HG03108 (cell line): ENCODE data around the gene STIL.

Source experiments
- ATAC-seq: cut with Tn5 transposase; IDR thresholded peaks from one replicate; pipeline ENCODE4 v1.9.1; 2021; ENCODE audit warnings: moderate library complexity; ENCODE audit not compliant: unreplicated experiment

STIL gene

DNA sequence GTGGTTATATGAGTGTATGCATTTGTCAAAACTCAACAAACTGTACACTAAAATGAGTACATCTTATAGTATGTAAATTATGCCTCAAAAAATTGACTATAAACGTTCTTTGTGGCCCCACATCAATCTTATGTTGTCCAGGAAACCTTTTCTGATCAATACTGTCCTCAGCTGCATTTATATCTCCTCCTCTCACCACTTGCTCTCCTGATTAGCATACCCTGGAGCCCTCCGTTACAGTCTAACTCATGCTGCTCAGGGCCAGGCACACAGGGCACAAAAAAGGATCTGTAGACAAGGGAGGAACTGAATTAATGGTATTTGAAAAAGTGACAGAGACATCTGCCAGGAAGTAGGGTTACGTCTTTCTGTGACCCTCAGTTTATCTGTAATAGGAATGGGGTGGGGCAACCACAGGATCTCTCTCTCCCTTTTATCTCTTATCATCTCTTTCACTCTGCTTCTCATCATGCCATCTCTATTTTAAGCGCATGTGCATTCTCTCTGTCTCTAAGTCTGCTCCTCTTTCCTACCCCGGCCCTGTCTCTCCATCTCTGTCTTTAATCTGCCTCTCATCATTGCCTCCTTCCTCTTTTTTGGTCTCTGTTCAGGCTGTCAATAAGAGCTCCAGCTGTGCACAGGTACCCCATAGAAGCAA, 74.9 kb downstream of the STIL start:
- no peak for ATAC-seq

DNA sequence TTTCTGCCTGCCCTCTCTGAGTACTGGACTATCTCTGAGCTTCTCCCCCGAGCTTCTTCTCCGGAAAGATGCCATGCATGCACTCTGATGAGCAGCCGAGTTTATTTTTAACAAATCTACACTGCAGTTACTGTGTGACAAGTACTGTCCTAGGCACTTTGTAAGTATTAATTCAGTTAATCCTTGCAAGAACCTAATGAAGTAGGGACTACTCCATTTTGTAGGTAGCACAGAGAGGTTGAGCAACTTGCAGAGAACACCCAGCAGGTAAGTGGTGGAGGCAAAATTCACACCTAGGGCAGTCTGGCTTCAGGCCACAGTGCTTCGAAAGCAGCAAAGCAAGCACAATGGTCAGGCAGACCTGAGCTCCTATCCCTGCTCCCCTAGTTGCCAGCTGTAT, 78.1 kb downstream of the STIL start:
- ATAC-seq, result no peak

DNA sequence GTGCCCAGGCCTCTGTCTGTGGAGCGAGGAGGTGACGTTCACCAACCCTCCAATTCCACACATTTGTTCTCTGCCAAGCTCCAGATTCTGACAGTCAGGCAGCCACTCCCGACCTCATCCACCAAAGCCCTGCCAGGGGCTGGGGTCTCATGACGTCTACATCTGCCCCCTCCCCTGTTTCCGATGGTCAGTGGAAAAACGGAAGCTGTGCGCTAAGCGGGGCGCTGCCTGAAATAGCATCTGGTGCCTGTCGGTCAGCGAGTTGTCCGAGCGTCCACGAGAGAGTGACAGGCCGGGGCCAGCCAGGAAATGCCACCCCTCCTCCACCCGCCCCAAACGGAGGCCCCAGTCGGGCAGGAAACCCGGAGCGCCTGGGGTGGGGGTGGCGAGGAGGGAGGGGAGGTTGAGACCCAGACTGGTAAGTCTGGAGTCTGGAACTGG, 78.7 kb downstream of the STIL start:
- no peak for ATAC-seq

DNA sequence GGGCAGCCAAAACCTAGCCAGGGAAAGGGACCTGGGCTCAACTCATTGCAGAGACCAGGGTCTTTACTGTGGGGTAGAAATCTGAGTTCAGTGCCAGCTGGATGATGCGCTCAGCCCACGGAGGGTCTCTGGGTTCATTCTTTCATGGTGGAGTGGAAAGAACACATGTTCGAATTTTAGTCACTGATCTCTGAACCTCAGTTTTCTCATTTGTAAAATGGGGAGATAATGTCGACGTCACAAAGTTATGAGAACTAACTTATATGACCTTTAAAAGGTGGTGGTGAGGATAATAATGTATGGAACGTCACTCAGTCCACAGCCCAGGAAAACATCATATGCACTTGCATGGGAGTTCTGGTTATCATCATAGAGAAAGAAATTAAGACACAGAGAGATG, 80.8 kb downstream of the STIL start:
- no peak for ATAC-seq

DNA sequence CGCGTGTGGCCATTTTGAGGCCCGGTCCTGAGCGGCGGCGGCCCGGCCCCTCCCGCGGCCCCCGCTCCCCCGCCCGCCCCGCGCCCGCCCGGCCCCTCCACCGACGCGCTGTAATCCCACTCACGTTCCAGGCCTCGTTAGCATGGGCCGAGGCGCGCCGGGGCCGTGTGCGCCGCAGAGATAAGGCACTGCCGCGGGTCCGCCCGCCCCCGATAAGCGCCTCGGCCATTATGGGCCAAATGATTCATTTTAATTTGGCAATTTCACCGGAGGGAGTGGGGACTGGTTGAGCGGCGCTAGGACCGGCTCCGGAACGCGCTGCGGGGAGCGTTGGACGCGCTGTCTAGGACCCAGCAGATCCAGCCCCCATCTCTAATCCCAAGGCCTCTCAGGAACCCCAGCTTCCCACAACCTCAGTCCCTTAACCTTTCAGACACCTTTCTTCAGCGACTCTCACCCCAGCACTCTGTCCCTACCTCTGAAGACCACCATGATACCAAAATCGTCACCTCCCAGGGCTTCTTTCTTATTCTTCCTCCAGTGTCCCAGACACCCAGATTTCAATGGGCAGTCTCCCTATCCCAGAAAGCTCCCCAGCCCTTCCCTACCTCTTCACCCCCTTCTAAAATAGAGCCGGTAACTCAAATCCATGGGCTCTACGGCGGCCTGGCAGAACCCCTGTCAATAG, 81.6 kb downstream of the STIL start, which contains the start of gene TAL1:
TAL1 (minus strand) TSS at position 39 of the 688 bp plus-strand sequence. CDS start 6,337 bp downstream, outside the sequence.
- no peak for ATAC-seq

DNA sequence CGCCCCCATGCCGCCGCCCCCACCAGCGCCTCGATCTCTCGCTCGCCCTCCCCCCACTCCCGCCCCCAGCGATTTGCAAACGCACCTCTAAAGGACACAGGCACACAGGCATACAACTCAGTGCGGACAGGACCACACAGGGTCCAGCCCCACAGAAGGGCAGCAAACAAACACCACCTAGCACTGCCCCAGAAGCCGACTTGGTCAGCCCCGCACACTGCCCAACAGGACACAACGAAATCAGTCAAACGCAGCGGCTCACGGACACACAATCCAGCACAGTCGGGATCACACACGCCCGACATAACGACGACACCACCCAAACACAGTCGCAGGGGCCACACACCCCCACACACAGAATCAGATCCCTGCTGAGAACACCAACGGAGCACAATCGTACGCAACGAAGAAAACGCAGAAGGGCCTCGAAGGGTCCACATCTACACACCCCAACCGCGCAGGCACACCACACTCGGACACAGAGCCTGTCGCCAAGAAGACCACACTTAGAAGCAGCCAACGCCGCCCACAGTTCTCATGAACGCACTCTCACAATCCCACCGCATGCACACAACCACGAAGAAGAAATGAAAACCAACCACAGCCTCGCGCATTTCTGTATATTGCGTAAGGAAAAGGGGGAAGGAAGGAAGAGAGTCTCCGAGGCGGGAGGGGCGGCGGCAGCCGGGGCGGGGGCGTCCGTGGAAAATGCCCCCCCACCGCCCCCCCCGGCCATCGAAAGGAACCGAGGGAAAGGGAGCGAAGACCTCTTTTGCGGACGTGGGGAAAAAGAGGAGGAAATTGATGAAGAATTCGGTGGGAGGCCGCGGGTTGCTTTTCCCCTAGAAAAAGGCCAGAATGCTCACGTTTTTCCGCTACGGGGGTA, 82.4 kb downstream of the STIL start:
- ATAC-seq, result no peak

DNA sequence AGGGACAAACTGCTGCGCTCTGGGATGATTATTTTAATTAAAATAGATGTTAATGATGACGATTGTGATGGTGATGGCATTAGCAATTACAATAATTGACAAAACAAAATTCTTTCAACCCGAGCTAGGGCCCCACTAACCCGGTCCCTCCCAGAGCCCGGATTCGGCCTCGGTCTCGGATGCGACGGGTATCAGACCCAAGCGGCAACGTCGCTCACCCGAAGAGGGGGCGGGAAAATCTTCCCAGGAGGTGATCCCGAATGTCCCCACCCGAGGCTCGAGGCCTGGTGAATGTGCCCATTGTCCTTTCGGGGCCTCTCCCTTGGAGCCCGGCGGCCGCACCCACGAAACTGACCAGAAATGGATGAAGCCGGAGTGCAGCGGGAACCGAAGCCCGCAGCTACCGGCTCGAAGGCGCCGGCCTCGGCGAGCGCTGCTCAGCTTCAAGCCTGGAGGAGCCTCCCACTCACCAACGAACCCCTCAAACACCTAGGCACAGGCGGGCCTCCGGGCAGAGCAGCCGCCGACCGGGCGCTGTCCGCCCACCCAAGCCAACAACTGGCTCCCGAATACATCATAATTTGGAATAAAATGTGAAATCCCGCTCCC, 83.2 kb downstream of the STIL start:
- no peak for ATAC-seq

DNA sequence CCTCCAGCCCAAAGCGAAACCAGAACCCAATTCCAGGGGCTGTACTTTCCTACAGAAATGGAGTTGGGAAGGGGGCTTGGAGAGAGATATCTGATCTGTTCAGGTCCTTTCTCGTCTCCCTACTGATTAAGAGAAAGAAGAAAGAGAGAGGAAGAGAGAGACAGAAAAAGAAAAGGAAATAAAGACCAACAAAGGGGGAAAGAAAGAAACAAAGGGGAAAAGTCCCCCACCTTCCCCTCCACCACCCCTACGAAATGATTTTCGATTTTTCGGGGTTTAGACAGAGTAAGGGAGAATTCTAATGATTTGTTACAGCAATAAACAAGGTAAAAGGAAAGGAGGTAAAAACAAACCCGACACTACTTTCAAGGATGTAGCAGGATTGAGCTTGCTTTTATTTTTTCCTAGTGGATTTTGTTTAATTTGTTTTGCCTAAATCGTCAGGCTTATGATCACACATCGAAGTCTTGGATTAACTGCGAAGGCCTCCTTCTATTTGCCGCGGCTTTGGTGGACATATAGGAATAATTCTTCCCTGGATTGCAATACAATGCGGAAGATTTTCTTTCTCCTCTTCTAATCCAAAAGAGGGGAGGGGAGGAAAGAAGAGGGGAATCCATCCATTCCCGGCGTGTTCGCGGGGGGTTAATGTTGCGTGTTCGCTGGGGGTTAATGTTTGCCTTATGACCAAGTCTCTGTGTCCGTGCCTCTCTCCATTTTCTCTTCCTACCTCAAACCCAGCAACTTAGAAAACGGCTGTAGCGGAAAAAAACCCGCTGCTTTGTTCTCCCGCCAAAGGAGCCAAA, 83.9 kb downstream of the STIL start:
- no peak for ATAC-seq

DNA sequence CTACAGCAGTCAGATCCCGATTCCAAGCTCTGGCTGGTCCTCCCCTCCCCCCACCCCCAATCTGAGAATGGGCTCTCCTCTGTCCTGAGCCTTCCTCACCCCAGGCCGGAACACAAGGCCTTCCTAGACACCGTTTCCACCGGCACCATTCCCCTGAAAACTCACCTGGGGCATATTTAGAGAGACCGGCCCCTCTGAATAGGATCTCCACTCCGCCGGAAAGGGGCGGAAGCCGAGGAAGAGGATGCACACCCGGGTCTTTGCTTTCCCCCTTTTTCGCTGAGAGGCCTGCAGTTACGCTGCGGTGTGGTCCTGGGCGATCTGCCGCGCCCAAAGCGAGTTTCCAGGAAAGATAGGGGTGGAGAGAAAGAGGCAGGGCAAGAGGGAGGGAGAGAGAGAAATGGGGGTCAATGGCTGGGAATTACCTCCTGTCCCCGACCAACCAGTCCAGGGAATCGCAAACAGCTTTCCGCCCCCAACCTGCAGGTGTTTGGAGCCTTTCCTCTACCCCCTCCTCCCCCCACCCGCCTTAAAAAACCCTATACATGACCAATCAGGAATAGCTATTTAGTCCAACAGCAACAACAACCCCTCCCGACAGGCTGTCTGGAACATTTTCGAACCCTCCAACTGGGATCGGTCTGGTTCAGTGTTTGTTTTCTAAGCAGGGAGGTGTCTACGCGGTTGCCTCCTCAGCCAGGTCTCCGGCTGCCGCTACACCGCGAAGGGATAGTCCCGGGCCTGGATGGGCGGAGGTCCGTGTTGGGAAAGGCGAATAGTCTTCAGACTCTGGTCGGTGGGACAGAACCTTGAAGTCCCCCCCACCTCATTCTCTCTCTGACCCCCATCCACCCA, 84.7 kb downstream of the STIL start:
- ATAC-seq, result no peak

- no peak for ATAC-seq
These were observed 85.3 kb downstream of the STIL start for GRCh38 chr1:47228644-47229030.

GRCh38 chr1:47227341-47228232, 86.4 kb downstream of the STIL start:
- ATAC-seq, result no peak

- no peak for ATAC-seq
These were observed 87.1 kb downstream of the STIL start for GRCh38 chr1:47226839-47227215.

GRCh38 chr1:47226121-47226838, 87.7 kb downstream of the STIL start:
- no peak for ATAC-seq

- no peak for ATAC-seq
These were observed 88.4 kb downstream of the STIL start for GRCh38 chr1:47225430-47226100.

- no peak for ATAC-seq
These were observed 89.1 kb downstream of the STIL start for GRCh38 chr1:47224676-47225399.

- ATAC-seq, result no peak
These were observed 89.8 kb downstream of the STIL start for GRCh38 chr1:47223921-47224675.
